Islet of Langerhans (tissue), 1 donor: Measurements from ENCODE around the gene TNRC6A.
"Not testable (repeated sequence)": the region's sequence is repeated elsewhere in the genome, so short reads cannot be mapped to it uniquely, and the experiment has no call there.

Experiments used
- FAIRE-seq: peaks from one replicate; lab custom pipeline; 2011; peaks lifted over from hg19 to GRCh38; lab: Jason Lieb, UNC

The TNRC6A gene

GRCh38 chr16:24819462-24820040, 90.1 kb downstream of the TNRC6A start:
- FAIRE-seq = no peak

- no peak for FAIRE-seq
Measured at GRCh38 chr16:24820522-24820921, 91.1 kb downstream of the TNRC6A start.

- FAIRE-seq = no peak
Measured at GRCh38 chr16:24821129-24821528, 91.7 kb downstream of the TNRC6A start.

GRCh38 chr16:24822542-24822941, 93.1 kb downstream of the TNRC6A start:
- no peak for FAIRE-seq

- no peak for FAIRE-seq
Measured at GRCh38 chr16:24822974-24823373, 93.5 kb downstream of the TNRC6A start.

GRCh38 chr16:24825696-24826095, 96.2 kb downstream of the TNRC6A start:
- FAIRE-seq = no peak

GRCh38 chr16:24826096-24826690, 96.7 kb downstream of the TNRC6A start:
- FAIRE-seq = no peak

- no peak for FAIRE-seq
Measured at GRCh38 chr16:24826817-24827566, 97.5 kb downstream of the TNRC6A start.

GRCh38 chr16:24829153-24829552, 99.7 kb downstream of the TNRC6A start:
- FAIRE-seq = no peak

- FAIRE-seq = no peak
Measured at GRCh38 chr16:24833352-24833751, 103.9 kb downstream of the TNRC6A start.

- FAIRE-seq = no peak
Measured at GRCh38 chr16:24834459-24835335, 105.2 kb downstream of the TNRC6A start.

- no peak for FAIRE-seq
Measured at GRCh38 chr16:24836836-24837235, 107.4 kb downstream of the TNRC6A start.

- no peak for FAIRE-seq
Measured at GRCh38 chr16:24837969-24838368, 108.5 kb downstream of the TNRC6A start.

GRCh38 chr16:24838554-24839266, 109.3 kb downstream of the TNRC6A start:
- no peak for FAIRE-seq

- no peak for FAIRE-seq
Measured at GRCh38 chr16:24839347-24839972, 110.0 kb downstream of the TNRC6A start.

- FAIRE-seq = no peak
Measured at GRCh38 chr16:24841291-24841690, 111.8 kb downstream of the TNRC6A start.

GRCh38 chr16:24844101-24845030, 114.9 kb downstream of the TNRC6A start:
- FAIRE-seq = no peak

- not testable (repeated sequence) for FAIRE-seq
Measured at GRCh38 chr16:24845031-24845365, 115.5 kb downstream of the TNRC6A start.

- FAIRE-seq = no peak
Measured at GRCh38 chr16:24845726-24846547, 116.5 kb downstream of the TNRC6A start, which contains the start of gene SLC5A11. Gene SLC5A11, plus strand, starts transcription at chr16:24845963. Its CDS starts 12,681 bp downstream, at chr16:24858644.
